H9 (cell line): ENCODE results near the gene BCAR3. TPM values are rescaled to one million over a fixed set of nuclear protein-coding genes. Genes with fewer than 3 reads are reported as not detected.

Experiments
- DNase-seq: peaks from one replicate; pipeline ENCODE4 v3.0.0-alpha.2; 2017
- H2AFZ ChIP-seq: one replicate; pipeline ENCODE4 v1.6.1; 2013; ENCODE audit warnings: mild to moderate bottlenecking, low read length, control low read depth, moderate library complexity
- H2AK5ac ChIP-seq: 2 replicates; pipeline ENCODE4 v1.6.1; 2013; ENCODE audit warnings: low read length, control low read depth, mixed read lengths; ENCODE audit not compliant: insufficient read length
- H2BK120ac ChIP-seq: one replicate; pipeline ENCODE4 v1.6.1; 2013; ENCODE audit warnings: low read depth, mild to moderate bottlenecking, low read length, control low read depth, inconsistent platforms; ENCODE audit not compliant: poor library complexity, severe bottlenecking
- H2BK12ac ChIP-seq: 2 replicates; pipeline ENCODE4 v1.6.1; 2013; ENCODE audit warnings: low read length, control low read depth, mixed read lengths, low read depth; ENCODE audit not compliant: insufficient read length
- H2BK15ac ChIP-seq: 2 replicates; pipeline ENCODE4 v1.6.1; 2013; ENCODE audit warnings: low read depth, low read length, control low read depth
- H2BK20ac ChIP-seq: one replicate; pipeline ENCODE4 v1.6.1; 2013; ENCODE audit warnings: low read depth, mild to moderate bottlenecking, low read length, control low read depth, inconsistent platforms; ENCODE audit not compliant: poor library complexity, severe bottlenecking
- H2BK5ac ChIP-seq: 2 replicates; pipeline ENCODE4 v1.6.1; 2013; ENCODE audit warnings: low read length, control low read depth, mixed read lengths; ENCODE audit not compliant: insufficient read length
- H3K14ac ChIP-seq: 2 replicates; pipeline ENCODE4 v1.6.1; 2013; ENCODE audit warnings: low read length, control low read depth; ENCODE audit not compliant: insufficient read depth
- H3K18ac ChIP-seq: 2 replicates; pipeline ENCODE4 v1.6.1; 2013; ENCODE audit warnings: low read depth, mild to moderate bottlenecking, mixed read lengths, low read length, control low read depth; ENCODE audit not compliant: insufficient read length
- H3K23ac ChIP-seq: 2 replicates; pipeline ENCODE4 v1.6.1; 2013; ENCODE audit warnings: low read length, control low read depth, mixed read lengths, low read depth; ENCODE audit not compliant: insufficient read length
- H3K23me2 ChIP-seq: 2 replicates; pipeline ENCODE4 v1.6.1; 2013; ENCODE audit warnings: low read depth, mild to moderate bottlenecking, mixed read lengths, low read length, control low read depth; ENCODE audit not compliant: insufficient read length, poor library complexity, severe bottlenecking
- H3K27ac ChIP-seq: 2 replicates; pipeline ENCODE4 v1.5.1; 2013; ENCODE audit warnings: low read length, control low read depth, mixed read lengths, low read depth; ENCODE audit not compliant: insufficient read length
- H3K27me3 ChIP-seq: 2 replicates; pipeline ENCODE4 v1.6.1; 2013; ENCODE audit warnings: low read length, control low read depth, inconsistent platforms; ENCODE audit not compliant: insufficient read depth
- H3K4ac ChIP-seq: 2 replicates; pipeline ENCODE4 v1.6.1; 2013; ENCODE audit warnings: low read depth, mild to moderate bottlenecking, control low read depth, inconsistent platforms, low read length, moderate library complexity
- H3K4me1 ChIP-seq: 2 replicates; pipeline ENCODE4 v1.6.1; 2013; ENCODE audit warnings: low read length, control low read depth, inconsistent platforms; ENCODE audit not compliant: insufficient read depth
- H3K4me2 ChIP-seq: 2 replicates; pipeline ENCODE4 v1.6.1; 2013; ENCODE audit warnings: low read length, control low read depth, mixed read lengths; ENCODE audit not compliant: insufficient read length, insufficient read depth
- H3K56ac ChIP-seq: 2 replicates; pipeline ENCODE4 v1.6.1; 2013; ENCODE audit warnings: low read depth, mild to moderate bottlenecking, mixed read lengths, low read length, control low read depth; ENCODE audit not compliant: insufficient read length
- H3K79me1 ChIP-seq: 2 replicates; pipeline ENCODE4 v1.6.1; 2013; ENCODE audit warnings: low read depth, mild to moderate bottlenecking, moderate library complexity, low read length, control low read depth, inconsistent platforms; ENCODE audit not compliant: insufficient read depth, poor library complexity, severe bottlenecking
- H3K79me2 ChIP-seq: 2 replicates; pipeline ENCODE4 v1.6.1; 2013; ENCODE audit warnings: low read length, control low read depth, inconsistent platforms; ENCODE audit not compliant: insufficient read depth
- H3K9ac ChIP-seq: 2 replicates; pipeline ENCODE4 v1.6.1; 2013; ENCODE audit warnings: low read length, control low read depth, mixed read lengths; ENCODE audit not compliant: insufficient read length; ENCODE audit errors: extremely low read depth
- H3K9me3 ChIP-seq: one replicate; pipeline ENCODE4 v1.6.1; 2013; ENCODE audit warnings: low read depth, low read length, inconsistent platforms; ENCODE audit not compliant: control insufficient read depth
- H3T11ph ChIP-seq: one replicate; pipeline ENCODE4 v1.6.1; 2013; ENCODE audit warnings: mild to moderate bottlenecking, low read length, control low read depth, inconsistent platforms
- H4K20me1 ChIP-seq: one replicate; pipeline ENCODE4 v1.6.1; 2013; ENCODE audit not compliant: control insufficient read depth, insufficient read length, insufficient read depth
- H4K5ac ChIP-seq: 2 replicates; pipeline ENCODE4 v1.6.1; 2013; ENCODE audit warnings: low read depth, mild to moderate bottlenecking, mixed read lengths, low read length, control low read depth; ENCODE audit not compliant: insufficient read length
- H4K8ac ChIP-seq: replicated peaks from 2 replicates; pipeline ENCODE4 v1.6.1; 2013; ENCODE audit warnings: low read length, control low read depth, mixed read lengths, low read depth; ENCODE audit not compliant: insufficient read length
- H4K91ac ChIP-seq: 2 replicates; pipeline ENCODE4 v1.6.1; 2013; ENCODE audit warnings: low read depth, mild to moderate bottlenecking, moderate library complexity, mixed read lengths, low read length, control low read depth; ENCODE audit not compliant: insufficient read length
- H3K27ac Mint-ChIP-seq, 3 experiments: 2 replicates in 2 of 3; 3 replicates in 1 of 3; pipeline ENCODE4 v1.8.0; 2020 to 2021; ENCODE audit warnings: mixed read lengths in 3 of 3, mild to moderate bottlenecking in 1 of 3, moderate library complexity in 1 of 3
- H3K27me3 Mint-ChIP-seq: 2 replicates; pipeline ENCODE4 v1.8.0; 2021; ENCODE audit warnings: low read depth, mild to moderate bottlenecking, moderate library complexity, mixed read lengths
- H3K36me3 Mint-ChIP-seq, 3 experiments: 2 replicates in 2 of 3; 3 replicates in 1 of 3; pipeline ENCODE4 v1.8.0; 2020 to 2021; ENCODE audit warnings: low read depth in 3 of 3, mixed read lengths in 3 of 3; ENCODE audit not compliant: insufficient read depth in 1 of 3
- H3K4me1 Mint-ChIP-seq, 2 experiments: 2 replicates each; pipeline ENCODE4 v1.8.0; 2020; ENCODE audit warnings: mixed read lengths in 2 of 2
- H3K4me3 Mint-ChIP-seq, 2 experiments: 2 replicates in 1 of 2; 3 replicates in 1 of 2; pipeline ENCODE4 v1.8.0; 2020 to 2021; ENCODE audit warnings: mild to moderate bottlenecking in 2 of 2, mixed read lengths in 2 of 2, moderate library complexity in 1 of 2
- H3K9me3 Mint-ChIP-seq, 2 experiments: 2 replicates in 1 of 2; 3 replicates in 1 of 2; pipeline ENCODE4 v1.8.0; 2020; ENCODE audit warnings: mild to moderate bottlenecking in 2 of 2, mixed read lengths in 2 of 2, moderate library complexity in 1 of 2
- CTCF ChIP-seq: fragments of 200-600 bp; sonication (generic); conservative IDR thresholded peaks from 3 replicates; pipeline ENCODE4 v1.8.0; 2021; ENCODE audit warnings: antibody characterized with exemption, mild to moderate bottlenecking
- total RNA-seq: library from RNA; stranded (reverse); gene quantifications from 2 replicates; pipeline ENCODE4 v1.2.1, GENCODE V29; 2021

BCAR3 gene
- total RNA-seq, 1 experiment from 2014 or later = 4.9 TPM

- H3K23ac ChIP-seq = no peak overlapping the region
- H3K36me3 Mint-ChIP-seq = peaks cover 23 to 60% (median 55%) of the 10 kb centered on the region in 3 experiments; a peak in 6 of 7 replicates
- H2BK15ac ChIP-seq = no peak overlapping the region
- no peaks in the 10 kb centered on the region for H3K23me2 ChIP-seq
- H3K9me3 Mint-ChIP-seq = peaks cover 0 to 4% of the 10 kb centered on the region in 2 experiments; a peak in 1 of 5 replicates
- H4K5ac ChIP-seq = no peak overlapping the region
- no peak overlapping the region for H3K56ac ChIP-seq
- H2BK12ac ChIP-seq = no peak overlapping the region
- H2BK20ac ChIP-seq = no peak overlapping the region
- no peaks in the 10 kb centered on the region for H3K9me3 ChIP-seq
- no peak overlapping the region for H2BK120ac ChIP-seq
- H3T11ph ChIP-seq = no peak overlapping the region
- no peak overlapping the region for H3K27ac ChIP-seq
- no peak overlapping the region for H3K18ac ChIP-seq
- no peak overlapping the region for H3K9ac ChIP-seq
- H2AK5ac ChIP-seq = no peak overlapping the region
- no peak for DNase-seq
- no peak overlapping the region for H4K91ac ChIP-seq
- H3K4me2 ChIP-seq = no peak overlapping the region
- no peaks in the 10 kb centered on the region for H3K27me3 ChIP-seq
- H3K4me1 ChIP-seq = no peaks in the 10 kb centered on the region
- H3K4ac ChIP-seq = no peak overlapping the region
- no peak overlapping the region for H2BK5ac ChIP-seq
- no peaks in the 10 kb centered on the region for H3K4me1 Mint-ChIP-seq
- no peak overlapping the region for H4K8ac ChIP-seq
- no peaks in the 10 kb centered on the region for H4K20me1 ChIP-seq
- no peak for TF ChIP-seq CTCF
- H3K4me3 Mint-ChIP-seq = no peak overlapping the region
- no peaks in the 10 kb centered on the region for H3K79me1 ChIP-seq
- H2AFZ ChIP-seq = no peak overlapping the region
- H3K27ac Mint-ChIP-seq = no peak overlapping the region
- no peaks in the 10 kb centered on the region for H3K27me3 Mint-ChIP-seq
- H3K79me2 ChIP-seq = no peaks in the 10 kb centered on the region
- H3K14ac ChIP-seq = no peak overlapping the region
Observed at GRCh38 chr1:93559695-93560094, 121.9 kb downstream of the BCAR3 start.
